BE2C (cell line): ENCODE measurements around the gene CELA3B.
"Not testable (repeated sequence)": the region's sequence is repeated elsewhere in the genome, so short reads cannot be mapped to it uniquely, and the experiment has no call there.

ENCODE experiments used
- DNase-seq: peaks from one replicate; pipeline ENCODE4 v3.0.0-alpha.2; 2020
- H3K27me3 ChIP-seq: fragments of 250-450 bp; sonication (Bioruptor Pico); 2 replicates; pipeline ENCODE4 v1.5.1; 2020; ENCODE audit warnings: mild to moderate bottlenecking
- H3K36me3 ChIP-seq: fragments of 250-450 bp; sonication (Bioruptor Pico); 2 replicates; pipeline ENCODE4 v1.5.1; 2020; ENCODE audit warnings: mild to moderate bottlenecking
- H3K4me1 ChIP-seq: fragments of 250-450 bp; sonication (Bioruptor Pico); 2 replicates; pipeline ENCODE4 v1.5.1; 2020
- H3K4me3 ChIP-seq: 2 replicates; pipeline ENCODE4 v1.5.1; 2011; ENCODE audit warnings: low read depth, low read length
- H3K9me3 ChIP-seq: fragments of 250-450 bp; sonication (Bioruptor Pico); 2 replicates; pipeline ENCODE4 v1.5.1; 2020

CELA3B gene

GRCh38 chr1:21981253-21981652 is 4.4 kb downstream of the CELA3B start:
- not testable (repeated sequence) for H3K4me3 ChIP-seq, H3K4me1 ChIP-seq, H3K27me3 ChIP-seq, H3K36me3 ChIP-seq, DNase-seq, H3K9me3 ChIP-seq

DNA sequence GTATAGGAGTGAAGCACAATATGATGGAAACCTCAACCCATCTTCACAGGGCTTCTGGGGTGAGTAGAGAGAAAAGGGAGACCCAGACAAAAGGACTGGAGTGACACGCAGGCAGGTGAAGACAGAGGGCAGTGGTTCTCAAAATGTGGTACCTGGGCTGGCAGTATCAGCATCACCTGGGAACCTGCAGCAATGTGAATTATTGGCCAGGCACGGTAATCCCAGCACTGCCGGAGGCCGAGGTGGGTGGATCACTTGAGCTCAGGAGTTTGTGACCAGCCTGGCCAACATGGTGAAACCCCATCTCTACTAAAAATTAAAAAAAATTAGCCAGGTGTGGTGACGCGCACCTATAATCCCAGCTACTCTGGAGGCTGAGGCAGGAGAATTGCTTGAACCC is 5.3 kb downstream of the CELA3B start:
- not testable (repeated sequence) for H3K27me3 ChIP-seq, H3K4me3 ChIP-seq, H3K9me3 ChIP-seq, DNase-seq, H3K4me1 ChIP-seq, H3K36me3 ChIP-seq

GRCh38 chr1:21983539-21983938 is 6.7 kb downstream of the CELA3B start:
- H3K27me3 ChIP-seq, H3K4me1 ChIP-seq, H3K9me3 ChIP-seq, DNase-seq, H3K4me3 ChIP-seq, H3K36me3 ChIP-seq: not testable (repeated sequence)

- not testable (repeated sequence) for H3K27me3 ChIP-seq, H3K9me3 ChIP-seq
Observed at GRCh38 chr1:21985893-21986292, 9.1 kb downstream of the CELA3B start.

DNA sequence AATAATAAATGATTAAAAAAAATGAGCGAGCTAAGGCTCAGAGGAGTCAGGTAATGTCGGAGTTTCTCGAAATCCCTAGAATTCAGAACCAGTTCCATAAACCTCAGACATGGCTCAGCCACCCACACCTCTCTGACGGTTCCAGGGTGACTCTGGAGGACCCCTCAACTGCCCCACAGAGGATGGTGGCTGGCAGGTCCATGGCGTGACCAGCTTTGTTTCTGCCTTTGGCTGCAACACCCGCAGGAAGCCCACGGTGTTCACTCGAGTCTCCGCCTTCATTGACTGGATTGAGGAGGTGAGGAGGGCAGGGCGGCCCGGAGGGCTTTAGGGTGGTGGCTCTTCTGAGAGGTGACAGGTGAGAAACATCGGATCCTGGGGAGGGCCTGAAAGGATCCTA is 9.6 kb downstream of the CELA3B start:
- not testable (repeated sequence) for H3K4me1 ChIP-seq, H3K27me3 ChIP-seq, H3K9me3 ChIP-seq, H3K36me3 ChIP-seq, H3K4me3 ChIP-seq, DNase-seq

More at GRCh38 chr1:21985893-21986292, 9.1 kb downstream of the CELA3B start:
- not testable (repeated sequence) for H3K4me3 ChIP-seq, H3K36me3 ChIP-seq, H3K4me1 ChIP-seq, DNase-seq

DNA sequence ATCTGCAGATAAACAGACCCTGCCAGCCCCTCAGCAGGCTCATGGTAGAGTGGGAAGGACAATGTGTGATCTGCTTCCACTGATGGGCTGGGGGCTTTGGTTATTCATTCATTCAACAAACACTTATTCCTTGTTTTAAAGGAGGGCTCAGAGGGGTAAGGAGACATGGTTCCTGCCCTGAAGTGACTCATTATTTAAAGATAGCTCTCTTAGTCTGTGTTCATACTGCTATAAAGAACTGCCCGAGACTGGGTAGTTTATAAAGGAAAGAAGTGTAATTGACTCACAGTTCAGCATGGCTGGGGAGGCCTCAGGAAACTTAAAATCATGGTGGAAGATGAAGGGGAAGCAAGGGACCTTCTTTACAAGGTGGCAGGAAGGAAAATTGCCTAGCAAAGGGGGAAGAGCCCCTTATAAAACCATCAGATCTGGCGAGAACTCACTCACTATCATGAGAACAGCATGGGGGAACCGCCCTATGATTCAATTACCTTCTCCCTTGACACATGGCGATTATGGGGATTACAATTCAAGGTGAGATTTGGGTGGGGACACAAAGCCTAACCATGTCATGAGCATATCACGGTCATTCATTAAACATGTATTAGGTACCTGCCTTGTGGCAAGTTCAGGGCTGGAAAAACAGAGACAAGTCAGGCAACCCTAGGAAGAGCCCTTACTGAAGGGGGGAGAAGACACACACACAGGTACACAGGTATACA is 13.0 kb downstream of the CELA3B start:
- H3K4me3 ChIP-seq, H3K27me3 ChIP-seq, H3K36me3 ChIP-seq, H3K9me3 ChIP-seq, DNase-seq, H3K4me1 ChIP-seq: not testable (repeated sequence)

DNA sequence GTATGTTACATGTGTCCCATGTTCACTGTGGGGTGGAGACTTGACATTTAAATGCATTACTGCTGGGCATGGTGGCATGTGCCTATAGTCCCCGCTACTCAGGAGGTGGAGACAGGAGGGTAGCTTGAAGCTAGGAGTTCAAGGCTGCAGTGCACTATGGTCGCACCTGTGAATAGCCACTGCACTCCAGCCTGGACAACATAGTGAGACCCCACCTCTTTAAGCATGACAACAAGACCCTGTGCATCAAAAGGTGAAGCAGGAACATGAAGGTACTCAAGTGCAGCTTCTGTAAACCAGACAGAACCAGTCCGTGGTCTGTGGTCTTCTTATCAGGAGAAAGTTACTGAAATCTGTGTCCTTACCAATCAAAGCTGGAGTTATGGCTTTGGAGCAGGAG is 15.4 kb downstream of the CELA3B start:
- H3K27me3 ChIP-seq, DNase-seq, H3K9me3 ChIP-seq, H3K36me3 ChIP-seq, H3K4me1 ChIP-seq, H3K4me3 ChIP-seq: not testable (repeated sequence)

GRCh38 chr1:21994716-21995115 is 17.9 kb downstream of the CELA3B start:
- H3K4me1 ChIP-seq, H3K27me3 ChIP-seq, DNase-seq, H3K36me3 ChIP-seq, H3K9me3 ChIP-seq, H3K4me3 ChIP-seq: not testable (repeated sequence)

DNA sequence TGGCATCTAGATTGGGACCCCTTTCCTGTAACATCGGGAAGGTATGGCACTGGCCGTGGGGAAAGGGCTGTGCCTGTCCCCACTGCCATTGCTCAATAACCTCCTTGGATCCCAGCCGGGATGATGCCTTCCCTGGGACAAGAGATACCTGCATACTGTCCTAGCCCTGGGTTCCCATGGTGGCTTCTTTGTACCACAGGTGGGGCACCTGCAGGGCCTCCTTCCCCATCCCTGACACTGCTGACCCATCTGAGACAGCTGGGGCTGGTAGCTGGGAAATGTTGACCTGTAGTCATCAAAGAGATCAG is 19.8 kb downstream of the CELA3B start:
- H3K27me3 ChIP-seq, H3K36me3 ChIP-seq: not testable (repeated sequence)

DNA sequence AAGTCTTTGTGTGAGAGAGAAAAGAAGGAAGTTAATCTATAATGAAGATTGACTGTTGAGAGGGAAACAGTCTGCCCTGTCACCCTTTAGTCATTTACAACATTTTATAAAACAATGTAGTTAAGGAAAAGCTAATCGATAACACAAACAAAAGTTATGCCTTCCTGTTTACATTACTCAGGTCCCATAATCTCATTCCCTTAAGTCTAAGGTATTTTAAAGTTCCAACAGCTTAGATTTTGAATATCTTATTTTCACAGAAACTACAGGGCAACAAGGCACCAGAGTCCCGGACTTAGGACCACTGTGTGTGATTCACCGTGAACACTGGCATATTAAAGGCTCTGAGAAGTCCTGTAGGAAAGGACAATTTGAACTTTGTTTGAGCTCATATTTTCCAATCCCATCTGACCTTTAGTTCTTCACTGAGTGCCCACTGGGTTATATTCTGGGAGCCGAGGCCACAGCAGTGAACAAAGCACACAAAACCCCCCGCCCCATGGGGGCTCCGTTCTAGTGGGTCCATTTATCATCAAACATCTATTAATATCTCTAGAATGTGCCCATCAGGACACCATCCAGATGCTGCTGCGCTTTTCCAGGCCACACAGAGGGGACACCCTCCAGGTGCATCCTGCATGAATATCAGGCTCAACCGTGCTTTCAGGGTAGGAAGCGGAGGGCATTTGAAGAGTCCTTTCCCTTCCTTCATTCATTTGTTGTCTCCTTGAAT is 21.2 kb downstream of the CELA3B start:
- not testable (repeated sequence) for H3K4me3 ChIP-seq, DNase-seq, H3K36me3 ChIP-seq, H3K4me1 ChIP-seq, H3K9me3 ChIP-seq, H3K27me3 ChIP-seq

More for the DNA sequence above, 19.8 kb downstream of the CELA3B start:
- not testable (repeated sequence) for H3K4me1 ChIP-seq, H3K9me3 ChIP-seq, DNase-seq, H3K4me3 ChIP-seq

DNA sequence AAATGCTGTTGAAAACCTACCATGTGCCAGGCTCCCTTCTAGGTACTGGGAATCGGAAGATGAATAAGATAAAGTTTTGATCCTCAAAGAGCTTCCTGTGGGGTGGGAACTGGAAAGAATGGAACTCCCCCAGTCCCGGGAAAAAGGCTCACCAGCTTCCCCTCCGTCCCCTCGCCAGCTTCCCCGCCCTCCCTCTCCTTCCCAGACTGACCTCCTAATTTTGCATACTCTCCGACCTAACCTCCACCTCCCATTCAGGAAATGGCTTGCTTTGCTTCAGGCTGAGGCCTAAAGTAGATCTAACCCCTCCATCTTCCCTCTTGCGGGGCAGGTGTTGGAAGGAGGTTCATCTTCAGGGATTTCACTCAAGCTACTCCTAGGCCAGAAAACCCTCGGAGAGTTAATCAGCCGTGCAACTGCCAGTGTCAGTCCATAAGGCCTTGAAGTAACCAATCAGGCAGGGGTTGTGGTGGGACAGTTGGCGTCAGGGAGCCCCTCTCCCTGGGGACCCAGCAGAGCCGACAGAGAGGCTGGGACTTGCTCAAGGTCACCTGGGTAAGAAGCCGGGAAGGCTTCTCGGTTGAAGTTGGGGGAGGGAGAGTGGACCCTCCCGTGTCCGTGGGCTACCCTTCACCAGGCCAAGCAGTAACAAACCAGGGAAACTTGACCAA is 21.9 kb downstream of the CELA3B start:
- H3K36me3 ChIP-seq, H3K9me3 ChIP-seq, DNase-seq, H3K27me3 ChIP-seq, H3K4me3 ChIP-seq, H3K4me1 ChIP-seq: not testable (repeated sequence)

GRCh38 chr1:21999645-22000044 is 22.8 kb downstream of the CELA3B start:
- not testable (repeated sequence) for H3K4me1 ChIP-seq, H3K4me3 ChIP-seq, H3K9me3 ChIP-seq, H3K36me3 ChIP-seq, H3K27me3 ChIP-seq, DNase-seq
